Mammary epithelial cell (primary cell): ENCODE data around the gene KDM8.

Experiments
- EZH2 ChIP-seq: IDR thresholded peaks from 2 replicates; pipeline ENCODE4 v1.6.1; 2012; ENCODE audit warnings: low read length, inconsistent platforms, borderline replicate concordance
- TF ChIP-seq, protein P1 (sequence below), 2 donors: IDR thresholded peaks in 1 of 2; conservative IDR thresholded peaks in 1 of 2; 2 replicates each; pipeline ENCODE4 v1.5.1; 2011 to 2012; ENCODE audit warnings: inconsistent platforms in 2 of 2, low read length in 2 of 2, mild to moderate bottlenecking in 2 of 2, control low read depth in 1 of 2, low read depth in 1 of 2; ENCODE audit not compliant: insufficient read depth in 1 of 2; ENCODE audit errors: extremely low read depth in 1 of 2

DNA sequence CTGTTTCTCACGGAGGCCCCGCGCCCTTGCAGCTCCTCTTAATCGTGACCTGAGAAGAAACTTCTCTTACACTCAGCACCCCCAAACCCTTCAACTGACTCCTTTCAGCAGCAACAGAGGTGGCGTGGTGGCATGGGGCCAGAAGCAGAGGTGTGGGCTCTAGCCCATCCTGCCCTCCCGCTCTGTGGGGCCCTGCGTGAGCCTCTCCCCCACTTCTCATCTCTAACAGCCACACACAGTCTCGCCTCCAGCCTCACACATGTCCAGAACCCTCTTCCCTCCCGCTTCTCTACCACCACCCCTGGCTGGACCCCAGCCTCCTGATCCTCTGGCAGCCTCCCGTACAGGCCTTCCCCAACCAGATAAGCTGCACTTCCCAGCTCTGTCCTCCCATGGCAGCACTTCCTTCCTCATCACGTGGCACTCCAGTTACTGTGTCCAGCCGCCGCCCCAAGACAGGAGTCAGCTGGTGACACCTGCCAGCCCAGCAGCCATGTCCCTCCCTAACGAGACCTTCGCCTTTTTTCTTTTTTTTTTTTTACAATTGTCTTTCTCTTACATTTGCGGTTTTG is 34.8 kb downstream of the KDM8 start:
- TF ChIP-seq, protein P1, sequence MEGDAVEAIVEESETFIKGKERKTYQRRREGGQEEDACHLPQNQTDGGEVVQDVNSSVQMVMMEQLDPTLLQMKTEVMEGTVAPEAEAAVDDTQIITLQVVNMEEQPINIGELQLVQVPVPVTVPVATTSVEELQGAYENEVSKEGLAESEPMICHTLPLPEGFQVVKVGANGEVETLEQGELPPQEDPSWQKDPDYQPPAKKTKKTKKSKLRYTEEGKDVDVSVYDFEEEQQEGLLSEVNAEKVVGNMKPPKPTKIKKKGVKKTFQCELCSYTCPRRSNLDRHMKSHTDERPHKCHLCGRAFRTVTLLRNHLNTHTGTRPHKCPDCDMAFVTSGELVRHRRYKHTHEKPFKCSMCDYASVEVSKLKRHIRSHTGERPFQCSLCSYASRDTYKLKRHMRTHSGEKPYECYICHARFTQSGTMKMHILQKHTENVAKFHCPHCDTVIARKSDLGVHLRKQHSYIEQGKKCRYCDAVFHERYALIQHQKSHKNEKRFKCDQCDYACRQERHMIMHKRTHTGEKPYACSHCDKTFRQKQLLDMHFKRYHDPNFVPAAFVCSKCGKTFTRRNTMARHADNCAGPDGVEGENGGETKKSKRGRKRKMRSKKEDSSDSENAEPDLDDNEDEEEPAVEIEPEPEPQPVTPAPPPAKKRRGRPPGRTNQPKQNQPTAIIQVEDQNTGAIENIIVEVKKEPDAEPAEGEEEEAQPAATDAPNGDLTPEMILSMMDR (conservative IDR thresholded peaks at IDR 0.05 in 1 of 2, IDR thresholded peaks at IDR 0.05 in 1 of 2; ENCODE audit: extremely low read depth in 1 of 2, insufficient read depth in 1 of 2, low read depth in 1 of 2, low read length in 2 of 2): no peak
- no peak for TF ChIP-seq EZH2
